ENCODE data around the gene RUBCNL. TPM values are rescaled to one million over a fixed set of nuclear protein-coding genes. Genes with fewer than 3 reads are reported as not detected.

Gene RUBCNL
- total RNA-seq, 2 donors from 2014 or later: 0.56 to 3.4 TPM

GRCh38 chr13:46340011-46340410 is 47.0 kb downstream of the RUBCNL start:
- H3K27me3 Mint-ChIP-seq: peaks cover 4% of the 10 kb centered on the region
- ATAC-seq (replicated peaks): peak; percentile 28
- H3K27ac Mint-ChIP-seq: peak overlapping the region; percentile 81
- H3K9me3 Mint-ChIP-seq: peaks cover 5% of the 10 kb centered on the region
- no peaks in the 10 kb centered on the region for H3K36me3 Mint-ChIP-seq (ENCODE audit: low read depth)
- peak overlapping the region; percentile 40 for H3K4me3 Mint-ChIP-seq
- H3K4me1 Mint-ChIP-seq: peaks cover 30% of the 10 kb centered on the region

- H3K4me1 Mint-ChIP-seq: peaks cover 30% of the 10 kb centered on the region
- ATAC-seq (replicated peaks): no peak
- H3K27ac Mint-ChIP-seq: no peak overlapping the region
- peaks cover 4% of the 10 kb centered on the region for H3K27me3 Mint-ChIP-seq
- H3K4me3 Mint-ChIP-seq: peak overlapping the region; percentile 13
- peaks cover 5% of the 10 kb centered on the region for H3K9me3 Mint-ChIP-seq
- H3K36me3 Mint-ChIP-seq (ENCODE audit: low read depth): no peaks in the 10 kb centered on the region
These were observed 47.9 kb downstream of the RUBCNL start for GRCh38 chr13:46339035-46339666.

DNA sequence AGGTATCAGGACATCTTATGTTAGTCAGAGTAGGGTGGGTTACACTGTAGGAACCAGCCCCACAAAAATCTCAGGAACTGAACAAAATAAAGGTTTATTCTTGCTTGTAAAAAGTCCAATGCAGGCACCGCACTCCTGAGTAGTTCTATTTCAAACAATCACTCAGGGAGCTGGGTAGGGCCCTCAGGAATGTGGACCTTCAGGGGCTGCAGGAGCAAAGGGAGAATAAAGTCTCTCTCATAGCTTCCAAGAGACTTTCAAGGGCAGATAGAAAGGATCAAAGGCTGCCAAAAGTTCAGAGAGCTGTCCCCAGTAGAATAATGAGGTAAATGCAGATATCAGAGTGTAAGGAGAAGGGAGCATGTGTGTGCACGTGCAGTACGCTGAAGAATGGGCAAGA is 49.4 kb downstream of the RUBCNL start:
- Mint-ChIP-seq H3K9me3 (peaks cover 5% of the 10 kb centered on the region), H3K4me1 (peaks cover 30% of the 10 kb centered on the region), H3K27me3 (peaks cover 4% of the 10 kb centered on the region), H3K27ac (no peak overlapping the region), H3K36me3 (ENCODE audit: low read depth) (no peaks in the 10 kb centered on the region), H3K4me3 (no peak overlapping the region)
- no peak for ATAC-seq (replicated peaks)

DNA sequence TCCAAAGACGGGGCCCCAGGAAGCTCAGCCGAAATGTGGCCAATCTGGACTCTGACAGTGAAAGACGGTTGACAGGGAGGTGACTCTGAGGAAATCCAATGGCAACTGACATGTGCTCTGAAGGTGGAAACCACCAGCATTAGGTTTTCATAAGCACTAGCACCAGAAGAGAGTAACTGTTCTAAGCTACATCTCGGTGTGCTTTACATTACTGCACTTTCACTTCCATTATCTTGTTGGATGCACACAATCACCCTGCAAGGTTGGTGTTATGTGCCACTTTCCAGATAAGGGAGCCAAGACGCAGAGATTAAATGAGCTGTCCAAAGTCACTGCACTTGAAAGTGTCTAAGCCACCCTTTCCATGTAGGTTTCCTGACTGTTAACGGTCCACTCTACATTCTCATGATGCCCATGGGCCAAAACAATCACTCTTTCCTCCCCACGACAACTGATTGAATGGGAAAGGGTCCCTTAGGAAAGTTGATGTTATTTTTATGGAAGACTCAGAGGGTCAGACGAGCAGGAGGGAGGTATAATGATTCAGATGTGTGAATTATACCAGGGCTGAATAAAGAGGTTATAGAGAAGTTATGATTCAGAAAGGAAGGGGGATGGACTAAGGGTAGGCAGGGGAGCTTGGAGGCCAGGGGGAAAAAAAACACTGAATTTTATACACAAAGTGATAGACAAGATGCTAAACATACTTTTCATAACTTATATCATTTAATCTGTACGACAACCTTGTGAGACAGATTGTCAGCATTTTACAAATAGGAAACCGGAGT is 52.8 kb downstream of the RUBCNL start:
- Mint-ChIP-seq H3K4me3 (no peak overlapping the region), H3K27ac (no peak overlapping the region), H3K27me3 (peaks cover 8% of the 10 kb centered on the region), H3K9me3 (peaks cover 5% of the 10 kb centered on the region), H3K36me3 (ENCODE audit: low read depth) (no peaks in the 10 kb centered on the region), H3K4me1 (no peaks in the 10 kb centered on the region)
- ATAC-seq (replicated peaks): no peak

DNA sequence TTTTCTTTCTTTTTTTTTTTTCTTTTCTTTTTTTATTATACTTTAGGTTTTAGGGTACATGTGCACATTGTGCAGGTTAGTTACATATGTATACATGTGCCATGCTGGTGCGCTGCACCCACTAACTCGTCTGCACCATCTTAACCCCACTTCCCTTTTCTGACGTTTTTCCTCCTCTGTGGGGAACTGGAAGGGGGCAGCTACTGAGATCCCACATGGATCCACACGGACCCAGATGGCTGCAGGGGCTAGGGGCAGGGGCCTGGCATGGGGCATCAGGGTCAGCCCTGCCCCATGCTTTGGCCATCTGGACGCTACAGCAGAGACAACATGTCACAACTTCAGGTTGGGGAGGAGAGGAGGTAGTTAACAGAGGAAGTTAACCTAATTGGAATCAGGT is 54.3 kb downstream of the RUBCNL start:
- H3K36me3 Mint-ChIP-seq (ENCODE audit: low read depth): no peaks in the 10 kb centered on the region
- no peak overlapping the region for H3K4me3 Mint-ChIP-seq
- no peak overlapping the region for H3K27ac Mint-ChIP-seq

DNA sequence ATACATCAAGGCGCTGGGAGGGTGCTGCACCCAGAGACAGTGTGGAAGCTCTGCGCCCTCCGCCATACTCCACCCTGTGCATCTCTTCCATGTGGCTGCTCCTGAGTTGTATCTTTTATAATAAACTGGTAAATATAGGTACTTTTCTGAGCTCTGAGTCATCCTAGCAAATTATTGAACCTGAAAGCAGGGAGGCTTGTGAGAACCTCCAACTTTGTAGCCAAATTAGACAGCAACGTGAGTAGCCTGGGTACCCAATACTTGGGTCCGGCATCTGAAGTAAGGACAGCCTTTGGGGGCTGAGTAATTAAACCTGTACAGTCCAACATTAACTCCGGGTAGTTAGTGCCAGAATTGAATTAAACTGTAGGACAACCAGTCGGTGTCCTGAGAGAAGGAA is 57.4 kb downstream of the RUBCNL start:
- no peak overlapping the region for H3K27ac Mint-ChIP-seq
- no peaks in the 10 kb centered on the region for H3K4me1 Mint-ChIP-seq
- H3K36me3 Mint-ChIP-seq (ENCODE audit: low read depth): no peaks in the 10 kb centered on the region
- ATAC-seq (replicated peaks): peak; percentile 31
- no peak overlapping the region for H3K4me3 Mint-ChIP-seq
- H3K27me3 Mint-ChIP-seq: peaks cover 12% of the 10 kb centered on the region
- H3K9me3 Mint-ChIP-seq: no peaks in the 10 kb centered on the region

More for the DNA sequence above, 54.3 kb downstream of the RUBCNL start:
- Mint-ChIP-seq H3K9me3 (peaks cover 5% of the 10 kb centered on the region), H3K4me1 (no peaks in the 10 kb centered on the region), H3K27me3 (peaks cover 13% of the 10 kb centered on the region)
- no peak for ATAC-seq (replicated peaks)

GRCh38 chr13:46327246-46327645 is 59.8 kb downstream of the RUBCNL start:
- H3K4me3 Mint-ChIP-seq: no peak overlapping the region
- H3K9me3 Mint-ChIP-seq: no peaks in the 10 kb centered on the region
- peaks cover 12% of the 10 kb centered on the region for H3K27me3 Mint-ChIP-seq
- H3K4me1 Mint-ChIP-seq: no peaks in the 10 kb centered on the region
- no peaks in the 10 kb centered on the region for H3K36me3 Mint-ChIP-seq (ENCODE audit: low read depth)
- no peak overlapping the region for H3K27ac Mint-ChIP-seq
- ATAC-seq (replicated peaks): no peak

DNA sequence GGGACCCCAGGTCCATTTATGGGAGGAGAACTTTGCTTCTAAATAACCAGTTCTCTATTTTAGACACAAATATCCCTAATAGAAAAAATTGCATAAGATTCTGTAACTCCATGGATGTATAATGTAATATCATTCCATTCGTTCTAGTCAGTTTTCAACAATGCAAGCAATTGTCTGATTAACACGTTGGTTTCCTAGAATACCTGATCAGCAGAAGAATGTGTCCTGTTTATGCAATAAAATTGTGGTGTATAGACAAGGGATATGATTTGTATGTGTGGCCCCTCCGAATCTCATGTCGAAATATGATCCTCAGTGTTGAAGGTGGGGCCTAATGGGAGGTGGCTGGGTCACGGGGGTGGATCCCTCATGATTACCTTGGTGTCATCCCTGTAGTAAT is 62.1 kb downstream of the RUBCNL start:
- no peaks in the 10 kb centered on the region for H3K36me3 Mint-ChIP-seq (ENCODE audit: low read depth)
- ATAC-seq (replicated peaks): no peak
- no peaks in the 10 kb centered on the region for H3K9me3 Mint-ChIP-seq
- no peak overlapping the region for H3K4me3 Mint-ChIP-seq
- no peak overlapping the region for H3K27ac Mint-ChIP-seq
- peaks cover 5% of the 10 kb centered on the region for H3K4me1 Mint-ChIP-seq
- peaks cover 8% of the 10 kb centered on the region for H3K27me3 Mint-ChIP-seq

- Mint-ChIP-seq H3K27ac (peak overlapping the region; percentile 81), H3K36me3 (ENCODE audit: low read depth) (no peaks in the 10 kb centered on the region), H3K4me3 (peak overlapping the region; percentile 68), H3K27me3 (no peaks in the 10 kb centered on the region), H3K9me3 (no peaks in the 10 kb centered on the region), H3K4me1 (peaks cover 5% of the 10 kb centered on the region)
- peak; percentile 89 for ATAC-seq (replicated peaks)
These were observed 65.4 kb downstream of the RUBCNL start for GRCh38 chr13:46321494-46322225.

DNA sequence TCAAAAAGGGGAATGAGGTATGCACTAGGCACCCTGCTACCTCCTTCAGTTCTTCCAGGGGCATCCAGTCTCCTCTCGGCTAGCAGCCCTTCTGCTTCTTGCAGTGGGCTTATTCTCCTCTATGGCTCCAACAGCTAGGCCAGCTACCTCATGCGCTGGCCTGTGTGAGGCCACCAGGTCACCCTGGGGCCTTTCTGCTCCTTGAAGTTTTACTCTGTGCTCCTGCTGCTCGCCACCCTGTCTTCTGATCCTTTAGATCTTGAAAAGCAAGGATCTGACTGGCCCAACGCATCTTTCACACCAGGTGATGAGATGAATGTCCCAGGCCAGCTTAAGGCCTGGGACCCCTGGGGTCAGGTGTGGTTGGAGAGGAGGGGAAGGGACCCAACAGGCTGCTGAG is 66.2 kb downstream of the RUBCNL start:
- H3K9me3 Mint-ChIP-seq: no peaks in the 10 kb centered on the region
- no peaks in the 10 kb centered on the region for H3K27me3 Mint-ChIP-seq
- no peaks in the 10 kb centered on the region for H3K36me3 Mint-ChIP-seq (ENCODE audit: low read depth)
- H3K4me3 Mint-ChIP-seq: peak overlapping the region; percentile 68
- peak overlapping the region; percentile 81 for H3K27ac Mint-ChIP-seq
- peaks cover 5% of the 10 kb centered on the region for H3K4me1 Mint-ChIP-seq
- ATAC-seq (replicated peaks): peak; percentile 15

GRCh38 chr13:46320406-46320805 is 66.6 kb downstream of the RUBCNL start:
- Mint-ChIP-seq H3K4me3 (peak overlapping the region; percentile 68), H3K4me1 (peaks cover 7% of the 10 kb centered on the region), H3K27ac (peak overlapping the region; percentile 81), H3K36me3 (ENCODE audit: low read depth) (no peaks in the 10 kb centered on the region), H3K27me3 (no peaks in the 10 kb centered on the region), H3K9me3 (no peaks in the 10 kb centered on the region)
- ATAC-seq (replicated peaks): peak; percentile 17

DNA sequence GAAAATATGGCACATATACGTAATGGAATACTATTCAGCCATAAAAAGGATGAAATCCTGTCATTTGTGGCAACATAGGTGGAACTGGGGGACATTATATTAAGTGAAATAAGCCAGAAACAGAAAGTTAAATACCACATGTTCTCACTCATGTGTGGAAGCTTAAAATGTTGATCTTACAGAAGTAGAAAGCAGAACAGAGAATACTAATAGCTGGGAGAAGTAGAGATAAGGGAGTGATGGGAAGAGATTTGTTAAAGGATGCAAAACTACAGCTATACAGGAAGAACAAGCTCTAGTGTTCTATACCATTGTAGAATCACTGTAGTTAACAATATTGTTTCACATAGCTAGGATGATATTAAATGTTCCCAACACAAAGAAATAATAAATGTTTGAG is 68.1 kb downstream of the RUBCNL start:
- no peaks in the 10 kb centered on the region for H3K36me3 Mint-ChIP-seq (ENCODE audit: low read depth)
- no peaks in the 10 kb centered on the region for H3K27me3 Mint-ChIP-seq
- no peak for ATAC-seq (replicated peaks)
- H3K4me3 Mint-ChIP-seq: no peak overlapping the region
- H3K4me1 Mint-ChIP-seq: peaks cover 12% of the 10 kb centered on the region
- H3K27ac Mint-ChIP-seq: no peak overlapping the region
- H3K9me3 Mint-ChIP-seq: no peaks in the 10 kb centered on the region

DNA sequence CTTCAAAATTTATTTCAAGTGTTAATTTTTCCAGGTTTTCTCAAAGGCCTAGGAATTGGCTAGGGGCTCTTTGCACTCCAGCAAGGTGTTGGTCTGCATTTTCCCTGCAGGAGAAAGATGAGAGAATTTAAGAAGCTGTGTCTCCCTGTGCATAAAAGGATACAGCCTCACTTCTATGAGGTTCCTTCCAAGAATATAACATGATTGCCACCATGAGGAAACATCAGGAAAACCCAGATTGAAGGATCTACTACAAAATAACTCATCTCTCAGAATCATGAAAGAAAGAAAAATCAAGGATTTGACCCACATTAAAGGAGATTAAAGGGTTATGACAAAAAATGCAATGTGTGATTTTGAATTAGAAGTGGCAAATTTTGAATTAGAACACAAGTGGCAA is 69.9 kb downstream of the RUBCNL start:
- Mint-ChIP-seq H3K27me3 (no peaks in the 10 kb centered on the region), H3K27ac (no peak overlapping the region), H3K36me3 (ENCODE audit: low read depth) (no peaks in the 10 kb centered on the region), H3K9me3 (no peaks in the 10 kb centered on the region), H3K4me3 (no peak overlapping the region), H3K4me1 (peaks cover 16% of the 10 kb centered on the region)
- no peak for ATAC-seq (replicated peaks)

GRCh38 chr13:46315491-46316075 is 71.5 kb downstream of the RUBCNL start:
- Mint-ChIP-seq H3K27me3 (no peaks in the 10 kb centered on the region), H3K4me1 (peaks cover 12% of the 10 kb centered on the region), H3K36me3 (ENCODE audit: low read depth) (no peaks in the 10 kb centered on the region), H3K9me3 (no peaks in the 10 kb centered on the region), H3K27ac (no peak overlapping the region), H3K4me3 (no peak overlapping the region)
- peak; percentile 84 for ATAC-seq (replicated peaks)

Data from activated T-helper 17 cell treated with anti-CD3 and anti-CD28 coated beads, Interleukin-2, amount 50 U/mL, for 72 hours (primary cell).